H1 (cell line): ENCODE data around the gene PLN. TPM values are rescaled to one million over a fixed set of nuclear protein-coding genes. Genes with fewer than 3 reads are reported as not detected.

ENCODE experiments used
- CTCF ChIA-PET: fragments of 300-600 bp; sonication (Branson Sonifier 250); formaldehyde crosslinking; loops from one replicate; lab custom pipeline; 2021; ENCODE audit not compliant: partially characterized antibody; lab: Charles Lee
- POLR2A ChIA-PET: fragments of 300-600 bp; sonication (Branson Sonifier 250); formaldehyde crosslinking; loops from one replicate; lab custom pipeline; 2021; ENCODE audit warnings: inconsistent platforms; ENCODE audit not compliant: partially characterized antibody; lab: Charles Lee
- DNase-seq, 2 experiments: peaks; one replicate each; pipeline versions ENCODE4 v3.0.0 to v3.0.0-alpha.2; 2010 to 2022; ENCODE audit warnings: low spot score in 2 of 2, low read depth in 1 of 2, mixed read lengths in 1 of 2
- FAIRE-seq: peaks from 2 replicates; lab custom pipeline; 2011; peaks lifted over from hg19 to GRCh38; lab: Jason Lieb, UNC
- H2AFZ ChIP-seq: 2 replicates; pipeline ENCODE4 v1.8.1; 2012; ENCODE audit warnings: low read length, inconsistent platforms
- H2AK5ac ChIP-seq: 2 replicates; pipeline ENCODE4 v1.6.1; 2013; ENCODE audit warnings: low read depth, low read length
- H2BK120ac ChIP-seq: replicated peaks from 2 replicates; pipeline ENCODE3; 2013; ENCODE audit warnings: low read depth, low read length, inconsistent platforms
- H2BK12ac ChIP-seq: 2 replicates; pipeline ENCODE4 v1.6.1; 2013; ENCODE audit warnings: low read depth, low read length
- H2BK15ac ChIP-seq: 2 replicates; pipeline ENCODE4 v1.6.1; 2013; ENCODE audit warnings: low read length
- H2BK20ac ChIP-seq: 2 replicates; pipeline ENCODE4 v1.6.1; 2013; ENCODE audit warnings: low read length
- H2BK5ac ChIP-seq: 2 replicates; pipeline ENCODE4 v1.6.1; 2013; ENCODE audit warnings: low read depth, low read length
- H3K14ac ChIP-seq: 2 replicates; pipeline ENCODE4 v1.6.1; 2013; ENCODE audit warnings: inconsistent platforms; ENCODE audit not compliant: insufficient read length
- H3K18ac ChIP-seq: 2 replicates; pipeline ENCODE4 v1.6.1; 2013; ENCODE audit warnings: low read length; ENCODE audit errors: extremely low read depth
- H3K23ac ChIP-seq: 2 replicates; pipeline ENCODE4 v1.6.1; 2013; ENCODE audit warnings: inconsistent platforms; ENCODE audit not compliant: insufficient read length
- H3K23me2 ChIP-seq: 2 replicates; pipeline ENCODE4 v1.6.1; 2013; ENCODE audit warnings: low read depth, low read length
- H3K27ac ChIP-seq: 2 replicates; pipeline ENCODE4 v1.6.1; 2011; ENCODE audit warnings: low read depth, low read length, inconsistent platforms
- H3K27me3 ChIP-seq, 4 experiments: replicated peaks in 1 of 4; 1 replicate in 1 of 4; 2 replicates in 3 of 4; pipeline versions ENCODE4 v1.6.1 to v1.8.1; 2011 to 2013; ENCODE audit warnings: low read length in 3 of 4, mild to moderate bottlenecking in 3 of 4, inconsistent platforms in 2 of 4, mixed read lengths in 2 of 4, moderate library complexity in 1 of 4; ENCODE audit not compliant: control insufficient read depth in 3 of 4, insufficient read depth in 3 of 4; ENCODE audit errors: extremely low read depth in 1 of 4
- H3K36me3 ChIP-seq, 4 experiments: 2 replicates each; pipeline versions ENCODE4 v1.6.1 to v1.8.1; 2011 to 2013; ENCODE audit warnings: mild to moderate bottlenecking in 4 of 4, low read length in 3 of 4, moderate library complexity in 2 of 4, control low read depth in 1 of 4, inconsistent platforms in 1 of 4; ENCODE audit not compliant: insufficient read depth in 4 of 4, control insufficient read depth in 2 of 4
- H3K4ac ChIP-seq: replicated peaks from 2 replicates; pipeline ENCODE3; 2013; ENCODE audit warnings: low read length, low read depth, mixed read lengths, inconsistent platforms; ENCODE audit not compliant: insufficient read length
- H3K4me1 ChIP-seq, 4 experiments: replicated peaks in 1 of 4; 1 replicate in 1 of 4; 2 replicates in 3 of 4; pipeline versions ENCODE4 v1.6.1 to v1.8.1; 2011 to 2013; ENCODE audit warnings: low read length in 3 of 4, inconsistent platforms in 2 of 4, mixed read lengths in 1 of 4; ENCODE audit not compliant: insufficient read depth in 4 of 4, control insufficient read depth in 3 of 4
- H3K4me2 ChIP-seq, 2 experiments: 2 replicates each; pipeline versions ENCODE4 v1.6.1 to v1.8.1; 2011 to 2013; ENCODE audit warnings: low read depth in 2 of 2, low read length in 2 of 2, control low read depth in 1 of 2, inconsistent platforms in 1 of 2, mild to moderate bottlenecking in 1 of 2; ENCODE audit not compliant: insufficient read depth in 1 of 2
- H3K4me3 ChIP-seq, 4 experiments: fragments of 200-600, 300-600 bp in 1 of 4; sonication (generic), shearing (Covaris generic), sonication (Bioruptor Twin) in 1 of 4; 2 replicates each; pipeline versions ENCODE4 v1.5.1 to v1.8.1; 2011 to 2016; ENCODE audit warnings: low read length in 4 of 4, low read depth in 3 of 4, control low read depth in 2 of 4, inconsistent platforms in 2 of 4, mild to moderate bottlenecking in 2 of 4, mixed read lengths in 1 of 4, moderate library complexity in 1 of 4; ENCODE audit not compliant: insufficient read depth in 2 of 4; ENCODE audit errors: extremely low read depth in 1 of 4
- H3K56ac ChIP-seq: replicated peaks from 2 replicates; pipeline ENCODE3; 2013; ENCODE audit warnings: low read depth, mild to moderate bottlenecking, mixed read lengths, low read length, inconsistent platforms; ENCODE audit not compliant: insufficient read length
- H3K79me1 ChIP-seq: 2 replicates; pipeline ENCODE4 v1.6.1; 2013; ENCODE audit warnings: low read depth, low read length, control low read depth
- H3K79me2 ChIP-seq, 2 experiments: 2 replicates each; pipeline versions ENCODE4 v1.6.1 to v1.8.1; 2012 to 2013; ENCODE audit warnings: low read length in 2 of 2, mild to moderate bottlenecking in 2 of 2, inconsistent platforms in 1 of 2; ENCODE audit not compliant: insufficient read depth in 2 of 2, control insufficient read depth in 1 of 2
- H3K9ac ChIP-seq, 4 experiments: replicated peaks in 1 of 4; 1 replicate in 1 of 4; 2 replicates in 3 of 4; pipeline versions ENCODE4 v1.6.1 to v1.8.1; 2011 to 2013; ENCODE audit warnings: low read depth in 3 of 4, low read length in 3 of 4, control low read depth in 2 of 4, mild to moderate bottlenecking in 2 of 4, moderate library complexity in 2 of 4, inconsistent platforms in 1 of 4; ENCODE audit errors: extremely low read depth in 1 of 4
- H3K9me3 ChIP-seq, 2 experiments: 2 replicates each; pipeline versions ENCODE4 v1.6.1 to v1.8.1; 2012 to 2013; ENCODE audit warnings: mild to moderate bottlenecking in 2 of 2, moderate library complexity in 2 of 2, control low read depth in 1 of 2, inconsistent platforms in 1 of 2, low read depth in 1 of 2, low read length in 1 of 2, mixed read lengths in 1 of 2; ENCODE audit not compliant: insufficient read depth in 2 of 2
- H4K20me1 ChIP-seq, 2 experiments: replicated peaks in 1 of 2; 2 replicates each; pipeline versions ENCODE3 to v1.8.1; 2011 to 2013; ENCODE audit warnings: inconsistent platforms in 2 of 2, low read length in 2 of 2, mild to moderate bottlenecking in 1 of 2; ENCODE audit not compliant: insufficient read depth in 2 of 2, control insufficient read depth in 1 of 2
- H4K5ac ChIP-seq: 2 replicates; pipeline ENCODE4 v1.6.1; 2013; ENCODE audit warnings: low read length, low read depth, mixed read lengths, inconsistent platforms; ENCODE audit not compliant: insufficient read length
- H4K8ac ChIP-seq: 2 replicates; pipeline ENCODE4 v1.8.0; 2013; ENCODE audit warnings: mild to moderate bottlenecking, moderate library complexity, low read length, inconsistent platforms; ENCODE audit not compliant: insufficient read depth; ENCODE audit errors: extremely low read depth
- H4K91ac ChIP-seq: replicated peaks from 2 replicates; pipeline ENCODE3; 2013; ENCODE audit warnings: low read length, mixed read lengths, inconsistent platforms; ENCODE audit not compliant: insufficient read length
- ATF3 ChIP-seq: IDR thresholded peaks from 2 replicates; pipeline ENCODE4 v1.6.1; 2011; ENCODE audit warnings: low read depth, mild to moderate bottlenecking, low read length; ENCODE audit not compliant: insufficient read depth
- BACH1 ChIP-seq: IDR thresholded peaks from 2 replicates; pipeline ENCODE4 v1.6.1; 2012; ENCODE audit warnings: low read length, improper control_type of control experiment
- EP300 ChIP-seq, 2 experiments: IDR thresholded peaks; 1 replicate in 1 of 2; 2 replicates in 1 of 2; pipeline ENCODE4 v1.6.1; 2011 to 2012; ENCODE audit warnings: low read depth in 2 of 2, low read length in 2 of 2, mild to moderate bottlenecking in 2 of 2, borderline replicate concordance in 1 of 2, inconsistent platforms in 1 of 2, moderate library complexity in 1 of 2
- KDM1A ChIP-seq: fragments of 200-600, 300-600 bp; sonication (generic); IDR thresholded peaks from 2 replicates; pipeline ENCODE4 v1.7.1; 2016; ENCODE audit warnings: mild to moderate bottlenecking, low read length, borderline replicate concordance
- TAF7 ChIP-seq: optimal IDR thresholded peaks from 2 replicates; pipeline ENCODE3; 2011; ENCODE audit warnings: low read depth, mild to moderate bottlenecking, inconsistent platforms, low read length, moderate library complexity, borderline replicate concordance
- WGBS, 2 experiments: shearing (Covaris generic) in 1 of 2; methylation state at CpG; one replicate each; pipeline versions ENCODE4 v1.1.6 to v1.1.7; 2013 to 2015; ENCODE audit warnings: low lambda C conversion rate in 2 of 2, mixed read lengths in 2 of 2, inconsistent platforms in 1 of 2, low coverage in 1 of 2, missing lambda C conversion rate in 1 of 2; ENCODE audit not compliant: insufficient replicate concordance in 2 of 2, insufficient coverage in 1 of 2, insufficient read length in 1 of 2; ENCODE audit errors: extremely low coverage in 1 of 2, missing lambda C conversion rate in 1 of 2; 5-methylcytosine and 5-hydroxymethylcytosine counted together
- polyA plus RNA-seq, 7 experiments: library from polyadenylated mRNA; depleted of rRNA in 3 of 7; stranded (reverse) in 5 of 7; unstranded in 2 of 7; fragments of >200 nt in 5 of 7; fragments of 200-250 nt in 2 of 7; gene quantifications; 1 replicate in 5 of 7; 2 replicates in 1 of 7; 4 replicates in 1 of 7; pipeline versions ENCODE4 v1.2.1 to v1.2.3, GENCODE V29; 2011 to 2013; ENCODE audit warnings: missing spikeins in 2 of 7, mixed read lengths in 2 of 7
- total RNA-seq: library from RNA; stranded (reverse); fragmentation: NEBNext Ultra II Directional; extraction: Animal tissue kit (Norgen Biotek cat#: 25700); gene quantifications from 2 replicates; pipeline ENCODE4 v1.2.1, GENCODE V29; 2021

The PLN gene
- total and polyA plus RNA-seq, 2 of the 8 experiments (the other 6 are each of a cell fraction or from before 2014, with no cell fraction given), result not detected

- Histone ChIP-seq H4K20me1 (peaks cover 0 to 2% of the 10 kb centered on the region in 2 experiments), H2BK12ac (no peak overlapping the region), H2AFZ (no peak overlapping the region), H3K79me1 (no peaks in the 10 kb centered on the region), H3K4me2 (no peak overlapping the region), H3K23ac (no peak overlapping the region), H3K56ac (no peak overlapping the region), H3K23me2 (peaks cover 4% of the 10 kb centered on the region; the same call in 1 of the 2 replicates), H3K4me3 (no peak overlapping the region), H3K9ac (no peak overlapping the region), H4K91ac (no peak overlapping the region), H4K8ac (no peak overlapping the region), H3K79me2 (peaks cover 0 to 16% of the 10 kb centered on the region in 2 experiments; a peak in 1 of 4 replicates), H2BK20ac (no peak overlapping the region), H3K4me1 (peaks cover 0 to 14% (median 0%) of the 10 kb centered on the region in 4 experiments; a peak in 2 of 7 replicates), H3K9me3 (no peaks in the 10 kb centered on the region), H2BK5ac (no peak overlapping the region), H3K36me3 (no peaks in the 10 kb centered on the region; a peak in 2 of 8 replicates), H3K18ac (no peak overlapping the region), H2AK5ac (no peak overlapping the region), H4K5ac (no peak overlapping the region), H3K14ac (no peak overlapping the region), H2BK15ac (no peak overlapping the region), H3K4ac (no peak overlapping the region), H3K27ac (no peak overlapping the region), H2BK120ac (no peak overlapping the region), H3K27me3 (no peaks in the 10 kb centered on the region)
- ChIA-PET POLR2A (no interaction called here), CTCF (interaction anchor here (0.6 to 4.1 kb wide), 7 partner anchors 12 to 641 kb away, joined by 3 to 48 read pairs (median 4); no protein-coding TSS in a partner anchor)
- TF ChIP-seq KDM1A (no peak), TAF7 (no peak), BACH1 (no peak), EP300 (IDR thresholded peaks at IDR 0.05; ENCODE audit: borderline replicate concordance in 1 of 2, low read depth in 2 of 2, low read length in 2 of 2) (no peak), ATF3 (no peak)
- WGBS, 2 experiments, result 95% methylated on average over 12 of the region's 12 CpGs; no CpG with 5 or more reads in 1 of the 2 experiments
- no peak for DNase-seq
- FAIRE-seq, result no peak
These were observed 30.5 kb downstream of the PLN start for GRCh38 chr6:118578617-118579016.
